AG08396 (cell line): ENCODE results near the gene DIP2A.
"Not testable (repeated sequence)": the region's sequence is repeated elsewhere in the genome, so short reads cannot be mapped to it uniquely, and the experiment has no call there.

Experiments
- DNase-seq: peaks from one replicate; pipeline ENCODE4 v3.0.0; 2012; ENCODE audit warnings: low spot score, mixed read lengths

Gene DIP2A

DNA sequence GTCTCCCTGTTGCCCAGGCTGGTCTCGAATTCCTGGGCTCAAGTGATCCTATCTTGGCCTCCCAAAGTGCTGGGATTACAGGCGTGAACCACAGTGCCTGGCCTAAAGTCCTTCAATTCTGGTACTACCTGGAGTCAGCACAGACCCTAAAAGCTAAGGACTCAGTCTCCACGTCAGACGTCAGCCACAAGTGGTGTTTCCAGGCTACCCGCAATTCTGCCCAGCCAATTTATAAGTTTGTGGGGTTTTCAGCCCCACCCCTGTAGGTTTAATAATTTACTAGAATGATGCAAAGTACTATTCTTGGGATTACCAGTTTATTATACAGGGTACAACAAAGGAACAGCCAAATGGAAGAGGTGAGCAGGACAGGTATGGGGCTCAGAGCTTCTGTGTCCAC, 10.6 kb upstream of the DIP2A start:
- DNase-seq: no peak

DNA sequence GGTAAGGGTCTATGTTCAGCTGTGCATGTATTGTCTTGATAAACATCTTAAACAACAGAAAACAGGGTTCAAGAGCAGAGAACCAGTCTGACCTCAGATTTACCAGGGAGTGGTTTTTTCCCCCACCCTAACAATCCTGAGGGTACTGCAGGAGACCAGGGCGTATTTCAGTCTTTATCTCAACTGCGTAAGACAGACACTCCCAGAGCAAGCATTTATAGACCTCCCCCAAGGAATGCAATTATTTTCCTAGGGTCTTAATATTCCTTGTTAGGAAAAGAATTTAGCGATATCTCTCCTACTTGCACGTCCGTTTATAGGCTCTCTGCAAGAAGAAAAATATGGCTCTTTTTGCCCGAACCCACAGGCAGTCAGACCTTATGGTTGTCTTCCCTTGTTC, 9.8 kb upstream of the DIP2A start:
- DNase-seq: not testable (repeated sequence)

DNA sequence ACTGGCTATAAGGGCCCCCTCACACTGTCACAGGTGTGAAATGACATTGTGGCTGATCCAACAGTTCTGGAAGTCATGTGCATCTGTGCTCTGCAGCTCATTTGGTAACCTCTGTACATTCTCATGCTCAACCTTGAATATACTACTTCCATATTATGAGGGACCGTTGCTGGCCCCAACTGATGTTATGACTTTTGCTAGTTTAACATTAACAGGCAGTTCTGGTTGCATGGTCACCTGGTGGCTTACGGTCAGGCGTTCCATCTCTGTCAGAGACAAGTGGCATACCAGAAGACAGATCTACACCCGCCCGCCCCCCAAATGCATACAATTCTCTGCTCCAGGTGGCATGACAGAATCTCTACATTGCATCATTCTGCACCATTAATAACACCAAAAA, 6.0 kb upstream of the DIP2A start:
- no peak for DNase-seq

DNA sequence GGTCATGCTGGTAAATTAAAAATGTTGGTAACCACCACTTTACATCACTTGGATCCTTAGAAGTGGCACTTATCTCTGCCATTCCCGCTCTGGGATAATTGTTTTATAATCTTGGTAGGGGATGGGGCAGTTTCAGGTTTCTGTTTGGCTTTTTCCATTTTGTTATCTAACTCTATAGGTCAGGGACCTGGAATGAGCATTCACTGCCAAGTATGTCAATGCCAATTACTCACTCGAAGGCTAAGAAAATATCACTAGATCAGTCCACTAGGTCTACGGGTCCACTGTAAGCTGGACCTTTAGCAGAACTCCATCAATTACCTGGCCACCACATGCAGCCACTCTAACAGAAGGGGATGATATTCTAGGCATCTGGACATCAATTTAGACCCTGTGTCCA, 4.5 kb upstream of the DIP2A start:
- peak; percentile 28 for DNase-seq

DNA sequence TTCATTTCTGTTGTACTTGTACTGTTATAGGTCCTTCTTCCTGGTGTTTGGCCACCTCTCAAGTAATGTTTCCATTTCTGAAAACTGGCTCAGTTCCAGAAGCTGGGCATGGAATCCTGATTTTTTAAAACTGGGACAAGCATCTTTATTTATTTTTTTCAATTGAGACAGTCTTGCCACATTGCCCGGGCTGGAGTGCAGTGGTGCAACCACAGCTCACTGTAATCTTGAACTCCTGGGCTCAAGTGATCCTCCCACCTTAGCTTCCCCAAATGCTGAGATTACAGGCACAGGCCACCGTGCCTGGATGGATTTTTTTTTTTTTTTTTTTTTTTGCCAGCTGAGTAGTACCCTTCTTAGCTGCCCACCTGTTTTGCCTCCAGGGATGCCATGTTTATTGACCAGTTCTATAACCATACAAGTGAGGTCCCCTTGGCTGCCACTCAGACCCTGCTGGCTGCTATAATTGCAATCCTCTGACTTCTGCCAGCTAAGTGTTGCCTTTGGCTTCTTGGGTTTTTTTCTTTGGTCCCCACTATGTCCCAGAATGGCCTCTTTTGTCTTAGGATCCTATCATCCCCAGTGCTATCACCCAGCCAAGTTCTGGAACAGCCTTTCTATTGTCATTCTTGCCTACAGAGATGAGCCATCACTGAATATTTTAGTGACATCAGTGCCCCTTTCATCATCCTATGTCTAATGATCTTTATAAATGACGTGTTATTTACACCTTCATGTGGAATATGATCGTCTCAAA, 3.9 kb upstream of the DIP2A start:
- no peak for DNase-seq

DNA sequence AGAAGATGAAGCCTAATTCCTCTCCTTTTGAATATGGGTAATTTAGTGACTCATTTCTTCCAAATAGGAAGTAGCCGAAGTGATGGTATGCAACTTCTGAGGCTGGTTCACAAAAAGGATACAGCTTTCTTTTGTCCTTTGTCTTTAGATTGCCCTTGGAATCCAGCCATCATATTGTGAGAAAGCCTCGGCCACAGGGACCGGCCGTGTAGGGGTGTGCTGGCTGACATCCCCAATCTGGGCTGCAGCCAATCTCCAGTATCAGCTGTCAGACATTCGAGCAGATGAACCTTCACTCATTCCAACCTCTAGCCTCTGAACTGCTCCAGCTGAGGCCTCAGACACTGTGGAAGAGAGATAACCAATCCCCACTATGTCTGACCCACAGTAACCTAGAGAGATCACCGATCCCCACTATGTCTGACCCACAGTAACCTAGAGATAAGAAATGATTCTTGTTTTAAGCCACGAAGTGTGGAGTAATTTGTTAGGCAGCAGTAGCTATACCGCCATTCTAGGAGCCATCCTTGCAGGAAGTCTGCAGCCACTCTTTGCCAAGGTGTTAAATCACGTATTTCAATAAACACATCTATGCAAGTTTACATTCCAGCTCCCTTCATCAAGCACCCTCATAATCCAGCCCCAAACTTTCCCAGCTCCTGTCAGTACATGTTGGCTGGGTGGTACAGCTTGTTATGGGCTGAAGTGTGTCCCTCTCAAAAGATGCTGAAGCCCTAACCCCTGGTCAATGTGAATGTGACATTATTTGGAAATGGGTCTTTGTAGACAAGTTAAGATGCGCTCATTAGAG, 2.9 kb upstream of the DIP2A start:
- peak; percentile 55 for DNase-seq

DNA sequence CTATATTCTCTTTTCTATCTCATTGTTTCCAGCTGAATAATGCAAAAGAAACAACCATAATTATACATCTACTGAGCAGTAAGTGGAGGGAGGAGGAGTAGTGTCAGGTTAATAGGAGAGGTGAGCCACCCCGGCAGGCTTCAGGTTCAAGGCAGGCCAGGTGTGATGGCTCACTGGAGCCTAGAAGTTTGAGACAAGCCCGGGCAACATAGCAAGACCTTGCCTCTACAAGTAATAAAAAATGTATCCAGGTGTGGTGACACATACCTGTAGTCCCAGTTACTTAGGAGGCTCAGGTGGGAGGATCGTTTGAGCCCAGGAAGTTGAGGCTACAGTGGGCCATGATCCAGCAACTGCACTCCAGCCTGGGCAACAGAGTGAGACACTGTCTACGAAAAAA, 1.9 kb upstream of the DIP2A start:
- no peak for DNase-seq

DNA sequence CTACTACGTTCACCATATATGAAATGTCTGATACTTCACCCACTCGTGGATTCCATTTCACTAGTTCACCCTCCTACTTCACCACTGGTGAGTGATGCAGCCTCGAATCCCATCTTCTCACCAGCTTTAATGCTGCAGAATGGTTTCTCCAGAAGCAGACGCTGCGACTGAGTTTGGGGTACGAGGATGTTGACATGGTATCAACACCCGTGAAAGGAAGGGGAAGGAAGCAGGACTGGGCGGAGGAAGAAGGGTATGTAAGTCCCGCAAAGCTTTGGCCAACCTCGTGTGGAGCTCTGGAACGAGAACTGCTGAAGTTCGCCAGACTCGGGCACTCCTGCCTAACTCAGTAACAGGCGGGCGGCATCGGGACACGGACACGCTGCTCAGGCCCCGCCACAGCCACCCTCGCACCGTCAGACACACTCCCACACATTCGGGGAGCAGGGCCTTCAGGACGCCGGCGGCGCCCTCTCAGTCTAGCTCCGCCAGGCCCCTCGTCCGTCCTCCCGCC, 833 bp upstream of the DIP2A start:
- peak; percentile 58 for DNase-seq

DNA sequence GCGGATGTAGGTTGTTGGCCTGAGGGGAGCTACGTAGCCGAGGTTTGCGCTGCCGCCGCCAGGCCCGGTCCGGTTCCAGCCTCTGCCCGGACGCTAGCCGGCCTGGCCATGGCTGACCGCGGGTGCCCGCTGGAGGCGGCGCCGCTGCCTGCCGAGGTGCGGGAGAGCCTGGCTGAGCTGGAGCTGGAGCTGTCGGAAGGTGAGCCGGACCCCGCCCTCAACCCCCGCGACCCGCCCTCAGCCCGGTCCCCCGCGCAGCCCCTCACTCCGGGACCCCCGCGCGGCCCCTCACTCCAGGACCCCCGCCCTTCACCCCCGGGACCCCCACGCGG, 299 bp downstream of the DIP2A start:
- no peak for DNase-seq

DNA sequence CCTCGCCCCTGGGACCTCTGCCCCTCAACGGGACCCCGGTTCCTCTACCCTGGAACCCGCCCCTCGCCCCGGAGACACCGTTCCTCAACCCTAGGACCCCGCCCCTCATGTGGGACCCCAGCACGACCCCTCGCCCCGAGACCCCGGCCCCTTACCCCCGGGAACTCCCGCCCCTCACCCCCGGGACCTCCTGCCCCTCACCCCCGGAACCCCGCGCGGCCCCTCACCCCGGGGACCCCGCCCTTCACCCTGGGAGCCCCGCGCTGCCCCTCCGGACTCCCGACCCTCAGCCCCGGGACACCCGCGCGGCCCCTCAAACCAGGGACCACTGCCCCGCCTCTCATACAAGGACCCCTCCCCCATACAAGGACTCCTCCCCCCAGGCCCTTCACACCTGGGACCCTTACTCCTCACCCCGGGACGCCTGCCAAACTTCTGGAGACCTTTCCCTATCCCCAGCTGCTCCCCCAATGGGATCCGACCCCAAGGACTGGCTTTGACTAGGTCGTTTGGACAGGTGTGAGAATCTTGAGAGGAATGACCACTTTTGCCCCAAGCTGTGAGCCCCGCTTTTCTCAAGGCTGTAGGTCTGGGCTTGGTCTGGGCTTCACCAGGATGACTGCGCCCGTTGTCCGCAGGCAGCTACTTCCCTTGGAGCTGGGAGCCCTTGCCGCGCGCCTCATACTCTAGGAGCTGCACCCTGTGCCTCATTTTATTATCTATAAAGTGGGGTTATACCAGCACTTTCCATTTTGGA, 843 bp downstream of the DIP2A start:
- DNase-seq: peak; percentile 52

DNA sequence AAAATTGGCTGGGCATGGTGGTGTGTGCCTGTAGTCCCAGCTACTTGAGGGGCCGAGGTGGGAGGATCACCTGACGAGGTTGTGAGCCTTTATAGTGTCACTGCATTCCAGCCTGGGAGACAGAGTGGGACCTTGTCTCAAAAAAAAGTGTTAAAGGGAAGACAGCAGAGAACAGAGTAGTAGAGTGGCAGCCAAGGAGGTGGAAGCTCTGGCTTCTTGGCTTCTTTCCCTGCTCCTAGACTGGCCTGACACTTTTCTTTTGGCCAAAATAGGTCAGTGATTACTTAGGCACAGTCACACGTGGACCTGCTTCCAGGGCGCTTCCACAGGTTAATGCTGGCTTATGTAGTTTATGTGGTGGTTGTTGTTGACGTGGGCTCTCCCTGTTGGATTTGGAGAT, 3.2 kb downstream of the DIP2A start:
- no peak for DNase-seq

DNA sequence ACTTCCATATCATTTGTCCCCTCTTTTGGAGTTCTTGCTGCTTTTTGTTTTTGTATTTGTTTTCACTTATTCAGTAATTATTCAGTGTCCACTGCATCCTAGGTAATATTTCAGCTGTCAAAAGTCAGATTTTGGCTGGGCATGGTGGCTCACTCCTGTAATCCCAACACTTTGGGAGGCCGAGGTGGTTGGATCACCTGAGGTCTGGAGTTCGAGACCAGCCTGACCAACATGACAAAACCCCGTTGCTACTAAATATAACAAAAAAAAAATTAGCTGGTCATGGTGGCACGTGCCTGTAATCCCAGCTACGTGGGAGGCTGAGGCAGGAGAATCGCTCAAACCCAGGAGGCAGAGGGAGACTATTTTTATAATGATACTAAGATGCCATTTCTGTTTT, 6.5 kb downstream of the DIP2A start:
- not testable (repeated sequence) for DNase-seq

DNA sequence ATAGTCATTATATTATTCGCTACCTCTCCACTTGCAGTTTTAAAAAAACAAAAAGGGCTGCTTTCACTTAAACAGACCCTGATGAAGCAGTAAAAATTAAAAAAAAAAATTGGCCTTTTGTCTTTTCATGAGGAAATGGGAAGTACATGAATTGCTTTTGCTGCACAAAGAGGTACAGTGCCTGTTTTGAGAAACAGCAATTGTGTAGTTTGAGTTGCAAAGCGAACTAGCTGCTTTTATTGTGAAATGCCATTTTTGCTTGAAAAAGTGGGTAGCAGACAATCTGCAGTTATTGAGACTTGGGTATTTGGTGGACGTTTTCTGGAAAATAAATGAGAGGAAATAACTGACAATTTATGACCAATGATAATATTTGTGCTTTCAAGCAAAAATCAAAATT, 7.0 kb downstream of the DIP2A start:
- no peak for DNase-seq

DNA sequence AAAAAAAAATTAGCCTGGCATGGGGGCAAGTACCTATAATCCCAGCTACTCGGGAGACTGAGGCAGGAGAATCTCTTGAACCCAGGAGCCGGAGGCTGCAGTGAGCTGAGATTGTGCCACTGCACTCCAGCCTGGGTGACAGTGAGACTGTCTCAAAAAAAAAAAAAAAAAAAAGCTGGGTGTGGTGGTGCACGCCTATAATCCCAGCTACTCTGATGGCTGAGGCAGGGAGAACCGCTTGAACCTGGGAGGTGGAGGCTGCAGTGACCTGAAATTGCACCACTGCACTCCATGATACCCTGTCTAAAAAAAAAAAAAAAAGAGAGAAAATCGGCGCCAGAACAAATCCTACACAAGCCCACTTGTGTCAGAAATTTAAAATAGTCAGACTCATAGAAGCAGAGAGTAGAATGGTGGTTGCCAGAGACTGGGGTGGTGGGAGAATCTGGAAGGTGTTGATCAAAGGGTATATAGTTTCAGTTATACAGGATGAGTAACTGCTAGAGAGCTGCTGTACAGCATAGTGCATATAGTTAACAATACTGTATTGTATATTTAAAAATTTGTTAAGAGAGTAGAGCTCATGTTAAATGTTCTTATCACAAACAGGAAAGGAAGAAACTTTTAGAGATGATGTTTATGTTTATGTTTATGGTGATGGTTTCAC, 9.6 kb downstream of the DIP2A start:
- no peak for DNase-seq

DNA sequence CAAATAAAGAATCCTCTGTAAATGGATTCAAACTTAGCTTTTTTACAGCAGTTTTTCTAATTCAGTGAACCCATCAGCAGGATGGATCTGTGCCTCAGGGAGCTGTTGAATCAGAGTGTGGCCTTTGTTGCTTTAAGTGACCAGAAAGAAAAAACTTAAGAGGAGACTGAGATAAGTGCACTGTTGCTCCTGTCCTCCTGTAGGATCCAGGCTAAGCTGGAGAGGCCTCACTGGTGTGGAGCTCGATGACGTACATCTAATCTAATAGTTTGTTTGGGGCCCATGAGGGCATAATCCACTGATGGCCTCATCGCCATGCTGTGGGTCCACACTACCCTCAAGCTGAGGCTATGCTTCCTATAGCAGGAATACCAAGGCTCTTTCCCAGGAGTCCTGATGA, 10.6 kb downstream of the DIP2A start:
- no peak for DNase-seq

DNA sequence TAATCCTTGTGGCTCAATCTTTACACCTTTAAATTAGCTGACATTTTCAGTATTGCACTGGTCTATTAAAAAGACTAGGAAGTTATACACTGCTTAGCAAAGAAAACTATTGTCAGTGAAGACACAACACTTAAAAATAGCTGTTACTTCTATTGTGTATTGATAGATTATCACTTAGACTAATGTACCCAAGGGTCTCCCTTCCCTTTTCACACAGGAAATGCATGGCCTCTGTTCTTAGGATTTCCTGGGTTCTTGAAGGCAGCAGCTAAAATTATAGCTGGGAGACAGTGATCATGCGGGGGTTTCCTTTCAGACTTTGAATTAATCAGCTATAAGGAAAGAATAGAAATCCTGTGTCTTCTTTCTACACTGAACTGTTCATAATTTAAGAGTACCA, 12.8 kb downstream of the DIP2A start:
- DNase-seq: no peak

DNA sequence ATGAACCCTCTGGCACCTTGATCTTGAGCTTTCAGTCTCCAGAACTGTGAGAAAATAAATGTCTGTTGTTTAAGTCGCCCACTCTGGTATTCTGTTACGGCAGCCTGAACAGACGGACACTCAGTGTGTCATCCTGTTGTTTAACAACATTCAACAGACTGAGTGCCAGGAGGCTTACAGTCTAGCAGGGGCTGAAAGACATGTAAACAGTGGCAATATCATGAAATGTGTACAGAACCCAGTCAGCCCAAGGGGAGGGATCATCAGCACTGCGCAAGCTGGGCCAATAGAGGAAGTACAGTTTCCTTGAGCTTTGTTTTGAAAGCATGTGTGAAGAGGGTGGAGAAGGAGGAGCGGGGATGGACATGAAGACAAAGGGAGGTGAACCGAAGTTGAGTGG, 13.6 kb downstream of the DIP2A start:
- DNase-seq: no peak

DNA sequence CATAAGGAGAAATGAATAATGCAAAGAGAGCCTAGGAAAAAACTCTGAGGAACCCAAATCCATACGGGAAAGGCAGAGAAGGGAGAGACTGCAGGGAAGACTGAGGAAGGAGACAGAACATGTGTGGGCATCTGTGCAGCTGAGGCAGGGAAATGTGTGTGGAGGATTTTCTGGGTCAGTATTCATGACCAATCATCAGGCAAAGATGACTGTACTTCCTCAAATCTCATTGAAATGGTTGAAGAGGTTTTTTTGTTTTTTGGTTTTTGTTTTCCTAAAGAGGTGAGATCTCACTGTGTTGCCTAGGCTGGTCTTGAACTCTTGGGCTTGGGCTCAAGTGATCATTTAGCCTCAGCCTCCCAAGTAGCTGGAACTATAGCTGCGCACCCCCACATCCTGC, 15.7 kb downstream of the DIP2A start:
- no peak for DNase-seq

DNA sequence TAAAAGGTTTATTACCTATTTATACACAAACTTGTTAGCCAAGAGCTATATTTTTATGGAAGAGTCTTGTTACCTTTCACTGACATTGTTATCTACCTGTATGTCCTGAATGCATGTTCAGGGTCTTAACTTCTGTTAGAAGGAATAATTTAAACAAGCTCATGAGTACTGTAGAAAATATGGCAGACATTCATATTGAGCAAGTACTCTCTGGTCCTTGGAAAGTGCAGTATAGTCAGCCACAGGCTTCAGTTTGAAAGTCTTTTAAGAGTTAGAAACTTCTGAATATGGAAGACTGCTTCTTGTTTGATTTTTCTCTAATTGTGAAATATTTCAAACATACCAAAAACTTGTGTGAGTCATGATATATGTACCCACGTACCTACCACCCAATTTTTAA, 16.6 kb downstream of the DIP2A start:
- no peak for DNase-seq

DNA sequence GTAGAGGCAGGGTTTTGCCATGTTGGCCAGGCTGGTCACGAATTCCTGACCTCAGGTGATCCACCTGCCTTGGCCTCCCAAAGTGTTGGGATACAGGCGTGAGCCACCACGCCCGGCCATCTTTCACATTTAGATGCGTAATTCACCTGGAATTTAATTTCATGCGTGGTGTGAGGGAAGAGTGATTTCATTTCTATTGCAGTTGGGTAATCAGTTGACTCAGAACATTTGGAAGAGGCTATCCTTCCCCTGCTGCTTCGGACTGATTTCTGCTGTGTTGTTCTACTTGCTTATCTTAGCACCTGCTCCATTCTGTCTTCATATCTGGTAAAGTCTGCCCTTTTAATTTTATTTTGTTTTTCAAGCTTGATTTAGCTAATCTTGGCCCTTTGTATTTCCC, 19.1 kb downstream of the DIP2A start:
- no peak for DNase-seq

DNA sequence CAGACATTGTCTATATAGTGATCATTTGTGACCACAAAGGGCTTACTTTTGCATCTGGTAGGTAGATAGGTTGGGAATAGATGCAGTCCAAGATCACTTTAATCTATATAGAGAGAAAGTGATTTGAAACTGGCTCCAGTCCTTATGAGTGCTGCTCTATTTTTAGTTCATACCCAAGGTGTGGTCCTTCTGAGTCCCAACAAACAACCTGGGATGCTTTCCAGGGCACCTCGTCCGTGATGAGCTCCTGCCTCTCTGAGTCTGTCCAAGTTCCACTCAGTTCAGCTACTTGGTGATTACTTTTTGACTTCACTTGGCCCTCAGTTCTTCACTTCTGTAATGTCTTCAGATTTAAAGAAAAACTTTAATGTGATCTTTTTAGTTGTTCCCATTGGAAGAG, 20.2 kb downstream of the DIP2A start:
- DNase-seq: no peak

DNA sequence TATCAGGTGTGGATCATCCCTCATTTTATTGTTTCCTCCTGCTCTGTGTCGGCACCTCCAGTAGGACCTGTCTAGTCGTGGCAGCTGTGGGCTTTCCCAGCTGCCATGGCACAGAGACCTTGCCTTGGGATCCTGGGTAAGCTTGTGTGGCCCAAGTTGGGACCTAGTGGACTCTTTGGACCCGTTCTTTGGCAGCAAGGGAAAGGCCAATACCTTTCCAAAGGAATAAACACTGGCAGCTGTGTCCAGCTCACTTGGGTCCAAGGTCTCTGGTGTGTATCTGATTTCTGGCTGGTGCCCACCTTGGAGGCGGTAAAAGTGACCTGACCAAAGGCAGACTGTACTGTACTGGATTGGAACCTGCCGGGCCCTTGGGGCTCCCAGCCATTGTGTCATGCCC, 21.8 kb downstream of the DIP2A start:
- no peak for DNase-seq
